Spleen (tissue), 11 donors: ENCODE data around the gene CLCN6. TPM values are rescaled to one million over a fixed set of nuclear protein-coding genes. Genes with fewer than 3 reads are reported as not detected.
A peak's percentile ranks its signal among the peaks of the same experiment; 100 is the strongest.

Source experiments
- DNase-seq: peaks from one replicate; pipeline ENCODE4 v3.0.0-alpha.2; 2020
- H3K27ac ChIP-seq, 8 donors: fragments of 200-600 bp; sonication (generic) in 7 of 8; 1 replicate in 4 of 8; 2 replicates in 4 of 8; pipeline versions ENCODE4 v1.5.0 to v1.8.0; 2016 to 2021; ENCODE audit warnings: inconsistent platforms in 4 of 8, mild to moderate bottlenecking in 4 of 8, moderate library complexity in 1 of 8
- H3K27me3 ChIP-seq, 7 donors: fragments of 200-600 bp; sonication (generic) in 6 of 7; replicated peaks in 1 of 7; 1 replicate in 4 of 7; 2 replicates in 3 of 7; pipeline versions ENCODE4 v1.5.0 to v1.8.0; 2016 to 2021; ENCODE audit warnings: inconsistent platforms in 3 of 7, mild to moderate bottlenecking in 1 of 7
- H3K36me3 ChIP-seq, 6 donors: fragments of 200-600 bp; sonication (generic) in 5 of 6; 1 replicate in 4 of 6; 2 replicates in 2 of 6; pipeline versions ENCODE4 v1.5.0 to v1.8.0; 2016 to 2021; ENCODE audit warnings: inconsistent platforms in 2 of 6
- H3K4me1 ChIP-seq, 6 donors: fragments of 200-600 bp; sonication (generic) in 5 of 6; 1 replicate in 3 of 6; 2 replicates in 3 of 6; pipeline versions ENCODE4 v1.5.0 to v1.8.0; 2016 to 2021; ENCODE audit warnings: inconsistent platforms in 3 of 6
- H3K4me3 ChIP-seq, 8 donors: fragments of 200-600 bp; sonication (generic) in 7 of 8; 1 replicate in 4 of 8; 2 replicates in 4 of 8; pipeline versions ENCODE4 v1.5.0 to v1.8.0; 2016 to 2021; ENCODE audit warnings: inconsistent platforms in 4 of 8, mild to moderate bottlenecking in 4 of 8, moderate library complexity in 2 of 8
- H3K9me3 ChIP-seq, 8 donors: fragments of 200-600 bp; sonication (generic) in 7 of 8; 1 replicate in 4 of 8; 2 replicates in 4 of 8; pipeline versions ENCODE4 v1.5.0 to v1.8.0; 2016 to 2021; ENCODE audit warnings: inconsistent platforms in 4 of 8
- POLR2A ChIP-seq, 3 donors: fragments of 450-650 bp; IDR thresholded peaks; one replicate each; pipeline ENCODE4 v1.5.1; 2017; ENCODE audit warnings: antibody characterized with exemption in 3 of 3, mild to moderate bottlenecking in 1 of 3
- POLR2AphosphoS5 ChIP-seq, 3 donors: sonication (generic); formaldehyde crosslinking; IDR thresholded peaks; one replicate each; pipeline ENCODE4 v1.5.1; 2017; ENCODE audit warnings: antibody characterized with exemption in 3 of 3
- WGBS, 5 donors: extraction: QIAGEN DNeasy Blood & Tissue Kit in 3 of 5; methylation state at CpG; one replicate each; pipeline versions ENCODE4 v1.1.5 to v1.1.7; 2013 to 2018; 5-methylcytosine and 5-hydroxymethylcytosine counted together
- intact Hi-C: fragments of 100-400 bp; cut with DNase I; formaldehyde crosslinking; loops from one replicate; pipeline ENCODE4 v1.15.0; 2023; ENCODE audit warnings: low total_unique reads
- polyA plus RNA-seq, 3 donors: library from polyadenylated mRNA; stranded (reverse); fragments of 200-250 nt; gene quantifications; one replicate each; pipeline ENCODE4 v1.2.1, GENCODE V29; 2013
- total RNA-seq, 7 donors: library from RNA; depleted of rRNA in 3 of 7; stranded (reverse); fragments of >200 nt in 3 of 7; fragmentation: NEBNext Ultra II Directional in 4 of 7; extraction: Animal tissue kit (Norgen Biotek cat#: 25700) in 4 of 7; gene quantifications; one replicate each; pipeline versions ENCODE4 v1.1.0 to v1.2.1, GENCODE V29; 2016 to 2021
- TF ChIP-seq, protein P1 (sequence below), 11 experiments: fragments of 200-600 bp in 7 of 11; fragments of 450-650 bp in 4 of 11; sonication (generic) in 4 of 11; IDR thresholded peaks in 8 of 11; conservative IDR thresholded peaks in 3 of 11; 1 replicate in 7 of 11; 2 replicates in 4 of 11; pipeline versions ENCODE4 v1.4.0 to v1.8.0; 2016 to 2021; ENCODE audit warnings: antibody characterized with exemption in 11 of 11, inconsistent platforms in 4 of 11, mild to moderate bottlenecking in 1 of 11
- donor health status: healthy with polysubstance abuse.
- donor health status: DM: no; HTN: no; CAD: no; lungs with moderate emphysema.
- donor health status: DM: no; HTN: no; CAD: no.
- donor health status: Bipolar disorder and iron deficiency.
- donor health status: healthy.
- donor health status: DM: no; HTN: no; CAD: no.
- donor health status: DM: yes; HTN: yes; CAD: no.

Gene CLCN6
- total and polyA plus RNA-seq, 10 donors = 6.3 to 34.4 (median 23.2) TPM

DNA sequence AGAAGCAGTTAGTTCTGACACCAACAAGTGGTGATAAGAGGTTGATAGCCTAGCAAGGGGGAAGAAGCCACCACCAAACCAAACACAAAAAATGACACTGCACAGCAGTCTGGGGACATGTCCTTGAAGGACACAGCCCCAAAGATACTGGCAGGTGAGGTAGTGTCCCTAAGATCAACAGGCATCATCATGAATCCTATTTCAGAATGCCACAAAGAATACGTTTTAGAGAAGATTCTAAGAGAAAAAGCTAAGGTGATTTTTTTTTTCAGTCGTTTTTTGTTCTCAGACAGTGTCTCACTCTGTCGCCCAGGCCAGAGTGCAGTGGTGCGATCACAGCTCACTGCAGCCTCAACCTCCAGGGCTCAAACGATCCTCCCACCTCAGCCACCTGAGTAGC, 19.8 kb upstream of the CLCN6 start:
- intact Hi-C loops = no loop called here
- no peak overlapping the region for H3K4me3 ChIP-seq
- DNase-seq = no peak
- peaks cover 50 to 74% (median 68%) of the 10 kb centered on the region in 6 donors for H3K4me1 ChIP-seq
- peaks cover 0 to 33% (median 12%) of the 10 kb centered on the region in 6 donors for H3K36me3 ChIP-seq
- no peaks in the 10 kb centered on the region for H3K27me3 ChIP-seq
- no peaks in the 10 kb centered on the region for H3K9me3 ChIP-seq
- 54 to 63% (median 56%) methylated on average over 5 of the region's 5 CpGs for WGBS, 5 donors
- TF ChIP-seq POLR2AphosphoS5 (IDR thresholded peaks at IDR 0.05) (peak in 1 of 3 donors; percentile 26), POLR2A (IDR thresholded peaks at IDR 0.05) (no peak)
- peak overlapping the region in 3 of 8 donors; percentile 85 to 91 (median 86) for H3K27ac ChIP-seq

DNA sequence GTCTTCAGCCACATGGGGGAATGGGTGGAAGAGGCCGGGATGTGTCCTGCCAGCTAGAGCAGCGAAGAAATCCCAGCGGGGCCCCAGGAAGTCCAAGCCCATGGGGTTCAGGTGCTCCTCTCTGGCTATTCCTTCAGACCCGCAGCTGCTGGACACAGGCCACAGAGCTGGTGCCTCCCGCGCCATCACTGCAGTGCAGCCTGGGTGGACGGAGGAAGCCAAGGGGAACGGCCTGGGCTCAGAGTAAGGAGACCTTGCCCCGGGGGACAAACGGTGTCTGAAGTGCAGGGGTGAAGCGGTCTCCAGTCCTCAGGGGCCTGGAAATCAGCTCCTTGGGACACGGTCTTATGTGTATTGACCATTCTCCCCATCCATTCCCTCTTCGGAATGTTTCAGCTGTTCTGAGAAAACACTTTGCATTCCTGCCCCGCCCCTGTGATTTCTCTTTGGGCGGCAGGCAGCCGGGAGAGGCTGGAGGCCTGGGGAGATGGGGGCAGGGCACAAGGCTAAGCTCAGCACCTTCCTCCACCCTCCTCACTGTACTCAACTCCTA, 18.7 kb upstream of the CLCN6 start:
- Histone ChIP-seq H3K4me1 (peaks cover 54 to 85% (median 74%) of the 10 kb centered on the region in 6 donors), H3K27ac (peak overlapping the region; percentile 35 to 91 (median 86)), H3K9me3 (no peaks in the 10 kb centered on the region), H3K27me3 (no peaks in the 10 kb centered on the region), H3K36me3 (peaks cover 0 to 45% (median 23%) of the 10 kb centered on the region in 6 donors), H3K4me3 (no peak overlapping the region)
- TF ChIP-seq POLR2A (IDR thresholded peaks at IDR 0.05) (no peak), POLR2AphosphoS5 (IDR thresholded peaks at IDR 0.05) (peak; percentile 16 to 67 (median 61))
- 54 to 70% (median 67%) methylated on average over 12 to 16 of the region's 16 CpGs for WGBS, 5 donors
- DNase-seq = no peak
- intact Hi-C loops = no loop called here

- peak; percentile 5 to 57 (median 17) for TF ChIP-seq POLR2AphosphoS5 (IDR thresholded peaks at IDR 0.05)
- TF ChIP-seq, protein P1, sequence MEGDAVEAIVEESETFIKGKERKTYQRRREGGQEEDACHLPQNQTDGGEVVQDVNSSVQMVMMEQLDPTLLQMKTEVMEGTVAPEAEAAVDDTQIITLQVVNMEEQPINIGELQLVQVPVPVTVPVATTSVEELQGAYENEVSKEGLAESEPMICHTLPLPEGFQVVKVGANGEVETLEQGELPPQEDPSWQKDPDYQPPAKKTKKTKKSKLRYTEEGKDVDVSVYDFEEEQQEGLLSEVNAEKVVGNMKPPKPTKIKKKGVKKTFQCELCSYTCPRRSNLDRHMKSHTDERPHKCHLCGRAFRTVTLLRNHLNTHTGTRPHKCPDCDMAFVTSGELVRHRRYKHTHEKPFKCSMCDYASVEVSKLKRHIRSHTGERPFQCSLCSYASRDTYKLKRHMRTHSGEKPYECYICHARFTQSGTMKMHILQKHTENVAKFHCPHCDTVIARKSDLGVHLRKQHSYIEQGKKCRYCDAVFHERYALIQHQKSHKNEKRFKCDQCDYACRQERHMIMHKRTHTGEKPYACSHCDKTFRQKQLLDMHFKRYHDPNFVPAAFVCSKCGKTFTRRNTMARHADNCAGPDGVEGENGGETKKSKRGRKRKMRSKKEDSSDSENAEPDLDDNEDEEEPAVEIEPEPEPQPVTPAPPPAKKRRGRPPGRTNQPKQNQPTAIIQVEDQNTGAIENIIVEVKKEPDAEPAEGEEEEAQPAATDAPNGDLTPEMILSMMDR (IDR thresholded peaks at IDR 0.05 in 8 of 11, conservative IDR thresholded peaks at IDR 0.05 in 3 of 11) = no peak
- TF ChIP-seq POLR2A (IDR thresholded peaks at IDR 0.05) = no peak
- peak; percentile 73 for DNase-seq
These were observed 18.1 kb upstream of the CLCN6 start for GRCh38 chr1:11787804-11788436.

GRCh38 chr1:11788549-11789053, 17.4 kb upstream of the CLCN6 start:
- Histone ChIP-seq H3K27me3 (no peaks in the 10 kb centered on the region), H3K36me3 (peaks cover 0 to 57% (median 33%) of the 10 kb centered on the region in 6 donors), H3K4me1 (peaks cover 54 to 94% (median 76%) of the 10 kb centered on the region in 6 donors), H3K27ac (peak overlapping the region; percentile 63 to 91 (median 86)), H3K4me3 (no peak overlapping the region), H3K9me3 (no peaks in the 10 kb centered on the region)
- intact Hi-C loops = no loop called here
- TF ChIP-seq POLR2AphosphoS5 (IDR thresholded peaks at IDR 0.05) (peak in 1 of 3 donors; percentile 19), POLR2A (IDR thresholded peaks at IDR 0.05) (no peak)
- TF ChIP-seq, protein P1 (IDR thresholded peaks at IDR 0.05 in 8 of 11, conservative IDR thresholded peaks at IDR 0.05 in 3 of 11) = no peak
- 83 to 93% (median 86%) methylated on average over 13 to 14 of the region's 14 CpGs for whole genome bisulfite sequencing, 5 donors
- DNase-seq = peak; percentile 71

More at GRCh38 chr1:11787804-11788436, 18.1 kb upstream of the CLCN6 start:
- Histone ChIP-seq H3K9me3 (no peaks in the 10 kb centered on the region), H3K4me3 (no peak overlapping the region), H3K27me3 (no peaks in the 10 kb centered on the region), H3K36me3 (peaks cover 0 to 51% (median 28%) of the 10 kb centered on the region in 6 donors), H3K27ac (peak overlapping the region; percentile 35 to 91 (median 86)), H3K4me1 (peaks cover 54 to 91% (median 76%) of the 10 kb centered on the region in 6 donors)
- intact Hi-C loops = no loop called here
- WGBS, 5 donors = 80 to 90% (median 85%) methylated on average over 7 to 14 of the region's 14 CpGs
